T-helper 1 cell treated with Interleukin-12 subunit alpha and Interleukin-12 subunit beta and Interleukin-4 antibody, amounts not matched to agents 30 ng/mL and 1 ng/mL, for 36 hours (primary cell): ENCODE measurements around the gene MAN2C1. TPM values are rescaled to one million over a fixed set of nuclear protein-coding genes. Genes with fewer than 3 reads are reported as not detected.
"Not testable (repeated sequence)": the region's sequence is repeated elsewhere in the genome, so short reads cannot be mapped to it uniquely, and the experiment has no call there.

Experiments used
- intact Hi-C: fragments of 100-400 bp; cut with micrococcal nuclease; formaldehyde crosslinking; loops from one replicate; pipeline ENCODE4 v1.15.1; 2024
- total RNA-seq: library from RNA; stranded (reverse); gene quantifications from 2 replicates; pipeline ENCODE4 v1.2.3, GENCODE V29; 2022

MAN2C1 gene
- 262 and 270 TPM in 2 replicates for total RNA-seq

- intact Hi-C loops = loop anchor here (1.0 to 10.0 kb wide), 14 partner anchors 18 to 827 kb away; partner anchors contain the start of genes ARID3B, COMMD4, FBXO22 and IMP3
Measured at GRCh38 chr15:75367913-75368688, at the start of gene MAN2C1. Gene MAN2C1, minus strand, starts transcription at chr15:75368607. Its CDS starts 24 bp downstream, at chr15:75368583.

GRCh38 chr15:75416584-75416983 lies 48.2 kb upstream of the MAN2C1 start:
- intact Hi-C loops = no loop called here

- intact Hi-C loops = no loop called here
Measured at GRCh38 chr15:75410196-75410595, 41.8 kb upstream of the MAN2C1 start.

- intact Hi-C loops = no loop called here
Measured at GRCh38 chr15:75407083-75407482, 38.7 kb upstream of the MAN2C1 start.

GRCh38 chr15:75403892-75404291 lies 35.5 kb upstream of the MAN2C1 start:
- intact Hi-C loops = no loop called here

- intact Hi-C loops = no loop called here
Measured at GRCh38 chr15:75397494-75397893, 29.1 kb upstream of the MAN2C1 start.

GRCh38 chr15:75389791-75390382 lies 21.5 kb upstream of the MAN2C1 start:
- intact Hi-C loops = no loop called here

- intact Hi-C loops = not testable (repeated sequence)
Measured at GRCh38 chr15:75383986-75384385, 15.6 kb upstream of the MAN2C1 start.

- intact Hi-C loops = no loop called here
Measured at GRCh38 chr15:75380773-75381172, 12.4 kb upstream of the MAN2C1 start.

- intact Hi-C loops = no loop called here
Measured at GRCh38 chr15:75371901-75372688, 3.7 kb upstream of the MAN2C1 start.

GRCh38 chr15:75371486-75371885 lies 3.1 kb upstream of the MAN2C1 start:
- intact Hi-C loops = no loop called here

- intact Hi-C loops = loop anchor here (2.0 to 10.0 kb wide), 5 partner anchors 209 to 829 kb away; partner anchors contain the start of genes ARID3B, FBXO22, PPCDC and PTPN9
Measured at GRCh38 chr15:75369897-75370581, 1.6 kb upstream of the MAN2C1 start.

- intact Hi-C loops = loop anchor here (1.0 to 10.0 kb wide), 12 partner anchors 18 to 828 kb away; partner anchors contain the start of genes ARID3B, COMMD4, FBXO22 and PPCDC
Measured at GRCh38 chr15:75368689-75369239, 357 bp upstream of the MAN2C1 start.

GRCh38 chr15:75367406-75367912 lies 948 bp downstream of the MAN2C1 start:
- intact Hi-C loops = loop anchor here (1.0 to 10.0 kb wide), 4 partner anchors 273 to 580 kb away; partner anchors contain the start of genes FBXO22 and IMP3

GRCh38 chr15:75367006-75367405 lies 1.4 kb downstream of the MAN2C1 start:
- intact Hi-C loops = loop anchor here (1.0 to 10.0 kb wide), 4 partner anchors 273 to 580 kb away; partner anchors contain the start of genes FBXO22 and IMP3

- intact Hi-C loops = loop anchor here (5.0 to 10.0 kb wide), 2 partner anchors 539 to 579 kb away; partner anchors contain the start of gene FBXO22
Measured at GRCh38 chr15:75366163-75366562, 2.2 kb downstream of the MAN2C1 start.

GRCh38 chr15:75364881-75365280 lies 3.5 kb downstream of the MAN2C1 start:
- intact Hi-C loops = loop anchor here (5.0 to 10.0 kb wide), 2 partner anchors 540 to 578 kb away; partner anchors contain the start of gene FBXO22

- intact Hi-C loops = loop anchor here (10.0 kb wide), 1 partner anchor 541 kb away; the partner anchor contains the start of gene FBXO22
Measured at GRCh38 chr15:75363786-75364185, 4.6 kb downstream of the MAN2C1 start.

GRCh38 chr15:75362642-75363249 lies 5.7 kb downstream of the MAN2C1 start:
- intact Hi-C loops = loop anchor here (10.0 kb wide), 1 partner anchor 542 kb away; the partner anchor contains the start of gene FBXO22
